ENCODE measurements around the gene KIAA1217.

The KIAA1217 gene

GRCh38 chr10:24484771-24485170 lies 275.8 kb downstream of the KIAA1217 start:
- Histone ChIP-seq H3K27ac (ENCODE audit: extremely low read depth, low read depth, low read length) (no peak overlapping the region), H3K4me3 (ENCODE audit: low read depth, low read length) (no peak overlapping the region), H3K4me1 (ENCODE audit: control insufficient read depth, insufficient read depth, low read length) (0 out of 2 replicates have a peak, but pooled peaks cover 2% of the 10 kb centered on the region), H3K36me3 (ENCODE audit: control insufficient read depth in 2 of 2, insufficient read depth in 1 of 2, low read length in 2 of 2) (peaks cover 0 to 5% of the 10 kb centered on the region in 2 experiments; a peak in 1 of 3 replicates), H3K9me3 (ENCODE audit: control insufficient read depth, insufficient read depth, low read depth, low read length) (no peaks in the 10 kb centered on the region)
- no peak for TF ChIP-seq ZNF138 (tag by site-specific recombination; IDR thresholded peaks at IDR 0.05; ENCODE audit: borderline replicate concordance)
- no peak for TF ChIP-seq ZSCAN4 (tag by site-specific recombination; IDR thresholded peaks at IDR 0.05)
- no peak for TF ChIP-seq PATZ1 (tag by site-specific recombination; IDR thresholded peaks at IDR 0.05)
- TF ChIP-seq WT1 (tag by site-specific recombination; IDR thresholded peaks at IDR 0.05) = no peak
- no peak for TF ChIP-seq RBAK (tag by site-specific recombination; IDR thresholded peaks at IDR 0.05)
- TF ChIP-seq ZNF776 (tag by site-specific recombination; IDR thresholded peaks at IDR 0.05; ENCODE audit: borderline replicate concordance) = no peak
- no peak for TF ChIP-seq ZNF707 (tag by site-specific recombination; IDR thresholded peaks at IDR 0.05)
- TF ChIP-seq ZNF580 (tag by site-specific recombination; IDR thresholded peaks at IDR 0.05) = no peak
- TF ChIP-seq YY1 (tag by site-specific recombination; IDR thresholded peaks at IDR 0.05) = no peak
- no peak for TF ChIP-seq ZNF639 (tag by site-specific recombination; IDR thresholded peaks at IDR 0.05)
- TF ChIP-seq SP7 (tag by site-specific recombination; IDR thresholded peaks at IDR 0.05) = no peak
- POLR2A ChIA-PET = interaction anchor here (0.7 kb wide), 1 partner anchor 568 kb away, joined by 4 read pairs; no protein-coding TSS in a partner anchor
- CTCF ChIA-PET = interaction anchor here (0.6 kb wide), 1 partner anchor 19 kb away, joined by 7 read pairs; no protein-coding TSS in a partner anchor

- POLR2A ChIA-PET = no interaction called here
- Histone ChIP-seq H3K27ac (ENCODE audit: extremely low read depth, low read depth, low read length) (no peak overlapping the region), H3K4me1 (ENCODE audit: control insufficient read depth, insufficient read depth, low read length) (0 out of 2 replicates have a peak, but pooled peaks cover 2% of the 10 kb centered on the region), H3K9me3 (ENCODE audit: control insufficient read depth, insufficient read depth, low read depth, low read length) (no peaks in the 10 kb centered on the region), H3K4me3 (ENCODE audit: low read depth, low read length) (no peak overlapping the region), H3K36me3 (ENCODE audit: control insufficient read depth in 2 of 2, insufficient read depth in 1 of 2, low read length in 2 of 2) (peaks cover 0 to 5% of the 10 kb centered on the region in 2 experiments; a peak in 1 of 3 replicates)
- CTCF ChIA-PET = no interaction called here
- TF ChIP-seq ZNF133 (tag by site-specific recombination; IDR thresholded peaks at IDR 0.05) = no peak
- TF ChIP-seq ZNF776 (tag by site-specific recombination; IDR thresholded peaks at IDR 0.05; ENCODE audit: borderline replicate concordance) = no peak
- TF ChIP-seq ZNF518A (tag by site-specific recombination; conservative IDR thresholded peaks at IDR 0.05; ENCODE audit: low read depth) = no peak
These were observed 276.4 kb downstream of the KIAA1217 start for GRCh38 chr10:24485304-24485703.
